OCI-LY3 (cell line): ENCODE data around the gene CACNA1F.

ENCODE experiments used
- H2AFZ ChIP-seq: fragments of 200-600, 300-600 bp; shearing (Covaris generic); 2 replicates; pipeline ENCODE4 v1.6.0; 2014; ENCODE audit warnings: antibody characterized with exemption, low read depth, low read length
- H3K27ac ChIP-seq: fragments of 200-600, 300-600 bp; sonication (generic); 2 replicates; pipeline ENCODE4 v1.5.1; 2014; ENCODE audit warnings: mild to moderate bottlenecking, low read length, moderate library complexity, mixed read lengths
- H3K27me3 ChIP-seq: fragments of 200-600, 300-600 bp; sonication (generic); 2 replicates; pipeline ENCODE4 v1.6.1; 2014; ENCODE audit warnings: low read depth, low read length, mixed read lengths
- H3K36me3 ChIP-seq: fragments of 200-600, 300-600 bp; sonication (generic); replicated peaks from 2 replicates; pipeline ENCODE3; 2014; ENCODE audit warnings: low read depth, low read length, mixed read lengths
- H3K4me1 ChIP-seq: fragments of 300-600, 200-600 bp; sonication (generic); 2 replicates; pipeline ENCODE4 v1.6.1; 2014; ENCODE audit warnings: low read length, mixed read lengths
- H3K4me2 ChIP-seq: fragments of 200-600, 300-600 bp; sonication (generic); 2 replicates; pipeline ENCODE4 v1.6.1; 2014; ENCODE audit warnings: low read length, mixed read lengths
- H3K4me3 ChIP-seq: fragments of 300-600, 200-600 bp; sonication (generic); 2 replicates; pipeline ENCODE4 v1.5.1; 2014; ENCODE audit warnings: antibody characterized with exemption, mild to moderate bottlenecking, low read length, moderate library complexity
- H3K79me2 ChIP-seq: fragments of 300-600, 200-600 bp; shearing (Covaris generic); 2 replicates; pipeline ENCODE4 v1.6.1; 2014; ENCODE audit warnings: mild to moderate bottlenecking, low read length, mixed read lengths
- H3K9ac ChIP-seq: fragments of 300-600, 200-600 bp; shearing (Covaris generic); 2 replicates; pipeline ENCODE4 v1.6.0; 2014; ENCODE audit warnings: mild to moderate bottlenecking, low read length, moderate library complexity
- H3K9me3 ChIP-seq: fragments of 200-600, 300-600 bp; shearing (Covaris generic); 2 replicates; pipeline ENCODE4 v1.6.1; 2014; ENCODE audit warnings: low read length, mixed read lengths; ENCODE audit not compliant: insufficient read depth
- H4K20me1 ChIP-seq: fragments of 200-600, 300-600 bp; sonication (generic); 2 replicates; pipeline ENCODE4 v1.6.1; 2016; ENCODE audit warnings: low read length, mixed read lengths; ENCODE audit not compliant: insufficient read depth
- CTCF ChIP-seq: fragments of 200-600, 300-600 bp; sonication (generic); IDR thresholded peaks from 2 replicates; pipeline ENCODE4 v1.5.1; 2014; ENCODE audit warnings: antibody characterized with exemption, low read length, low read depth
- EZH2phosphoT487 ChIP-seq: fragments of 200-600 bp; shearing (Covaris generic); IDR thresholded peaks from 2 replicates; pipeline ENCODE4 v1.6.1; 2018; ENCODE audit warnings: antibody characterized with exemption, mixed run types, low read depth

The CACNA1F gene

GRCh38 chrX:49162620-49163019 is 70.5 kb downstream of the CACNA1F start, which contains the start of gene MAGIX:
MAGIX (plus strand) TSS chrX:49162758; CDS start chrX:49162890, 132 bp downstream.
- peak within 1 kb of the TSS; percentile 83; the same call in 1 of the 2 replicates for H2AFZ ChIP-seq

GRCh38 chrX:49161632-49162031 is 71.5 kb downstream of the CACNA1F start:
- no peaks in the 10 kb centered on the region for H3K9me3 ChIP-seq
- no peak overlapping the region for H2AFZ ChIP-seq
- H4K20me1 ChIP-seq, result no peaks in the 10 kb centered on the region
- no peak overlapping the region for H3K4me2 ChIP-seq
- no peak overlapping the region for H3K4me3 ChIP-seq
- TF ChIP-seq CTCF (no peak), EZH2phosphoT487 (no peak)
- H3K79me2 ChIP-seq, result no peaks in the 10 kb centered on the region
- H3K36me3 ChIP-seq, result no peaks in the 10 kb centered on the region
- no peak overlapping the region for H3K9ac ChIP-seq
- no peak overlapping the region for H3K27ac ChIP-seq
- peaks cover 6% of the 10 kb centered on the region for H3K4me1 ChIP-seq
- H3K27me3 ChIP-seq, result no peaks in the 10 kb centered on the region

More at GRCh38 chrX:49162620-49163019, 70.5 kb downstream of the CACNA1F start, which contains the start of gene MAGIX:
- Histone ChIP-seq H3K4me1 (peaks cover 16% of the 10 kb centered on the region), H3K4me2 (peak within 1 kb of the TSS; percentile 92), H3K9ac (peak within 1 kb of the TSS; percentile 81), H4K20me1 (no peaks in the 10 kb centered on the region), H3K9me3 (no peaks in the 10 kb centered on the region), H3K4me3 (peak within 1 kb of the TSS; percentile 82), H3K27ac (no peak within 1 kb of the TSS), H3K27me3 (no peaks in the 10 kb centered on the region), H3K36me3 (no peaks in the 10 kb centered on the region), H3K79me2 (no peaks in the 10 kb centered on the region)
- TF ChIP-seq CTCF (no peak), EZH2phosphoT487 (no peak)

DNA sequence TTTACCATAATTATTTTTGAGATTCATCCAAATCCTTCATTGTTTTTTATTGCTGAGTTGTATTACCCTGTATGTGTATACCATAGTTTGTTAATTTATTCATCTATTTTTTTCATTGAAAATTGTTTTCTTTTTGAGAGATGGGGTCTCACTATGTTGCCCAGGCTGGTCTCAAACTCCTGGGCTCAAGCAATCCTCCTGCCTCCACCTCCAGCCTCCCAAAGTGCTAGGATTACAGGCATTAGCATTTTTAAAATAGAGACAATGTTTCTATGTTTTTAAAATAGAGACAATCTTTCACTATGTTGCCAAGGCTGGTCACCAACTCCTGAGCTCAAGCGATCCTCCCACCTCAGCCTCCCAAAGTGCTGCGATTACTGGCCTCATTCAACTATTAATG is 72.2 kb downstream of the CACNA1F start:
- Histone ChIP-seq H3K4me2 (no peak overlapping the region), H4K20me1 (no peaks in the 10 kb centered on the region), H3K27ac (no peak overlapping the region), H3K79me2 (no peaks in the 10 kb centered on the region), H3K9ac (no peak overlapping the region), H3K4me1 (peaks cover 4% of the 10 kb centered on the region; the same call in 1 of the 2 replicates), H3K36me3 (no peaks in the 10 kb centered on the region), H2AFZ (no peak overlapping the region), H3K9me3 (no peaks in the 10 kb centered on the region), H3K4me3 (no peak overlapping the region), H3K27me3 (no peaks in the 10 kb centered on the region)
- TF ChIP-seq CTCF, result no peak
- TF ChIP-seq EZH2phosphoT487, result no peak

DNA sequence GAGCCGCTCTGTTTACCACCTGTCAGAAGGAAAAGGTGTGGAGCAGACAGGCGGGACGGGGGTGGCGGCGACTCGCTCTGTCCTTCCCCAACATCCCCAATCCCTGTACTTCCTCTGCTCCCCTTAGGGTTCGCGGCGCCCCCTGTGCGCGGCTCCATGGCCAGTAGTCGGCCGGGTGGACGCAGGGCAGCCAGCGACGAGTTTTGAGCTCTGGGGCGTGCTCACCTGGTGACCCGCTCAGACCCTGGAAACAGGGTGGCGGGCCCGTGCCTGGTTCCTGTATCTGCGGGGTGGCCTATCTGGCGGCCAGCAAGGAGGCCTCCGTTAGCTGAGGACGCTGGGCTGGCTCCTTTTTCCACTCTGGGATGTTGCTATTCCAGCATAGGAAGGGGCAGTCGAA is 75.9 kb downstream of the CACNA1F start:
- H3K79me2 ChIP-seq, result no peaks in the 10 kb centered on the region
- no peak overlapping the region for H3K4me3 ChIP-seq
- no peaks in the 10 kb centered on the region for H4K20me1 ChIP-seq
- no peaks in the 10 kb centered on the region for H3K36me3 ChIP-seq
- no peaks in the 10 kb centered on the region for H3K9me3 ChIP-seq
- peaks cover 6% of the 10 kb centered on the region; the same call in 1 of the 2 replicates for H3K4me1 ChIP-seq
- no peak overlapping the region for H3K27ac ChIP-seq
- TF ChIP-seq CTCF (no peak), EZH2phosphoT487 (no peak)
- H3K27me3 ChIP-seq, result no peaks in the 10 kb centered on the region
- no peak overlapping the region for H3K9ac ChIP-seq
- no peak overlapping the region for H2AFZ ChIP-seq
- H3K4me2 ChIP-seq, result no peak overlapping the region
